OCI-LY7 (cell line): Measurements from ENCODE around the gene CLN5. TPM values are rescaled to one million over a fixed set of nuclear protein-coding genes. Genes with fewer than 3 reads are reported as not detected.

ENCODE experiments used
- BruUV-seq: library from RNA; stranded (reverse); fragments of 400-500 nt; replicated peaks from 2 replicates; lab custom pipeline; 2021; lab: Mats Ljungman, UMichigan
- CTCF ChIA-PET: fragments of 300-600 bp; sonication (Branson Sonifier 250); formaldehyde crosslinking; loops from one replicate; lab custom pipeline; 2022; ENCODE audit warnings: antibody characterized with exemption; ENCODE audit not compliant: unreplicated experiment; lab: Charles Lee
- POLR2A ChIA-PET: fragments of 300-600 bp; sonication (Branson Sonifier 250); formaldehyde crosslinking; loops from one replicate; lab custom pipeline; 2022; ENCODE audit warnings: antibody characterized with exemption; lab: Charles Lee
- DNase-seq: peaks from one replicate; pipeline ENCODE4 v3.0.0-alpha.2; 2015; ENCODE audit warnings: low spot score
- H2AFZ ChIP-seq: fragments of 200-600 bp; sonication (generic), shearing (Covaris generic); 2 replicates; pipeline ENCODE4 v1.6.1; 2014; ENCODE audit warnings: mild to moderate bottlenecking, antibody characterized with exemption, low read length, moderate library complexity
- H3K27ac ChIP-seq: fragments of 200-600 bp; sonication (generic); 2 replicates; pipeline ENCODE4 v1.5.1; 2014; ENCODE audit warnings: mixed run types, low read depth, mild to moderate bottlenecking, moderate library complexity, low read length, inconsistent platforms; ENCODE audit not compliant: poor library complexity, severe bottlenecking
- H3K36me3 ChIP-seq: fragments of 200-600 bp; sonication (generic); 2 replicates; pipeline ENCODE4 v1.6.1; 2014; ENCODE audit warnings: mild to moderate bottlenecking, antibody characterized with exemption, low read length, moderate library complexity, mixed read lengths; ENCODE audit not compliant: insufficient read depth
- H3K4me1 ChIP-seq: fragments of 200-600 bp; sonication (generic); 2 replicates; pipeline ENCODE4 v1.5.1; 2014; ENCODE audit warnings: mild to moderate bottlenecking, low read length; ENCODE audit not compliant: insufficient read depth, poor library complexity, severe bottlenecking
- H3K4me2 ChIP-seq: fragments of 200-600 bp; sonication (generic); 2 replicates; pipeline ENCODE4 v1.6.1; 2014; ENCODE audit warnings: mild to moderate bottlenecking, low read length
- H3K4me3 ChIP-seq: fragments of 200-600 bp; sonication (generic); 2 replicates; pipeline ENCODE4 v1.5.1; 2014; ENCODE audit warnings: mild to moderate bottlenecking, low read depth, low read length; ENCODE audit not compliant: poor library complexity, severe bottlenecking
- H3K79me2 ChIP-seq: fragments of 200-600 bp; sonication (generic); 2 replicates; pipeline ENCODE4 v1.6.1; 2016; ENCODE audit warnings: low read depth, mild to moderate bottlenecking, low read length, moderate library complexity, mixed read lengths; ENCODE audit not compliant: insufficient read depth
- H3K9me2 ChIP-seq: fragments of 200-600 bp; sonication (generic); 2 replicates; pipeline ENCODE4 v1.6.1; 2016; ENCODE audit warnings: mild to moderate bottlenecking, low read length, mixed read lengths; ENCODE audit not compliant: insufficient read depth
- H3K9me3 ChIP-seq: fragments of 200-600 bp; sonication (generic); 2 replicates; pipeline ENCODE4 v1.6.1; 2014; ENCODE audit warnings: mild to moderate bottlenecking, mixed run types, low read length, mixed read lengths
- H4K20me1 ChIP-seq: fragments of 200-600 bp; sonication (generic); 2 replicates; pipeline ENCODE4 v1.6.1; 2014; ENCODE audit warnings: mild to moderate bottlenecking, antibody characterized with exemption, low read length, moderate library complexity, mixed read lengths; ENCODE audit not compliant: insufficient read depth
- CTCF ChIP-seq: fragments of 200-600 bp; sonication (generic); conservative IDR thresholded peaks from 2 replicates; pipeline ENCODE4 v1.5.1; 2014; ENCODE audit warnings: mild to moderate bottlenecking, antibody characterized with exemption, low read length, moderate library complexity, mixed read lengths
- EZH2phosphoT487 ChIP-seq: fragments of 200-600 bp; sonication (generic); IDR thresholded peaks from 2 replicates; pipeline ENCODE4 v1.6.1; 2018; ENCODE audit warnings: low read depth, borderline replicate concordance, mild to moderate bottlenecking, mixed run types, antibody characterized with exemption, low read length, moderate library complexity, mixed read lengths
- intact Hi-C: fragments of 100-400 bp; cut with micrococcal nuclease; formaldehyde crosslinking; loops from one replicate; pipeline ENCODE4 v1.10.0; 2022; ENCODE audit not compliant: unreplicated experiment
- total RNA-seq, 2 experiments: library from RNA; depleted of rRNA in 1 of 2; stranded (reverse); fragments of >200 nt in 1 of 2; shearing (Covaris generic) in 1 of 2; gene quantifications; 2 replicates each; pipeline ENCODE4 v1.2.3, GENCODE V29; 2014 to 2022

The CLN5 gene
- total RNA-seq, 2 experiments from 2014 or later = 10.1 to 12.7 TPM

- Histone ChIP-seq H3K9me2 (no peaks in the 10 kb centered on the region), H3K36me3 (peaks cover 75% of the 10 kb centered on the region), H3K9me3 (no peaks in the 10 kb centered on the region), H3K4me3 (no peak overlapping the region), H4K20me1 (peaks cover 4% of the 10 kb centered on the region; the same call in 1 of the 2 replicates), H3K79me2 (0 out of 2 replicates have a peak, but pooled peaks cover 4% of the 10 kb centered on the region), H3K4me1 (peaks cover 9% of the 10 kb centered on the region), H2AFZ (no peak overlapping the region), H3K4me2 (no peak overlapping the region), H3K27ac (no peak overlapping the region)
- ChIA-PET CTCF (no interaction called here), POLR2A (interaction anchor here (3.1 kb wide), 1 partner anchor 8 kb away, joined by 24 read pairs; the partner anchor contains the start of gene CLN5)
- BruUV-seq = no TSS peak
- TF ChIP-seq CTCF (no peak), EZH2phosphoT487 (no peak)
- no peak for DNase-seq
- intact Hi-C loops = no loop called here
Observed at GRCh38 chr13:77000475-77000874, 8.6 kb downstream of the CLN5 start.

- no peak for TF ChIP-seq CTCF
- no peak for TF ChIP-seq EZH2phosphoT487
- CTCF ChIA-PET = interaction anchor here (0.8 kb wide), 1 partner anchor 9 kb away, joined by 4 read pairs; no protein-coding TSS in a partner anchor
- H4K20me1 ChIP-seq = peaks cover 6% of the 10 kb centered on the region; the same call in 1 of the 2 replicates
- H2AFZ ChIP-seq = no peak overlapping the region
- no peak overlapping the region for H3K4me3 ChIP-seq
- H3K4me2 ChIP-seq = no peak overlapping the region
- POLR2A ChIA-PET = interaction anchor here (0.7 to 3.1 kb wide), 4 partner anchors 9 to 27 kb away, joined by 3 to 24 read pairs (median 5); partner anchors contain the start of gene CLN5
- H3K4me1 ChIP-seq = peaks cover 9% of the 10 kb centered on the region
- no peaks in the 10 kb centered on the region for H3K9me2 ChIP-seq
- 0 out of 2 replicates have a peak, but pooled peaks cover 4% of the 10 kb centered on the region for H3K79me2 ChIP-seq
- no peak overlapping the region for H3K27ac ChIP-seq
- no peak for DNase-seq
- intact Hi-C loops = no loop called here
- BruUV-seq = no TSS peak
- no peaks in the 10 kb centered on the region for H3K9me3 ChIP-seq
- peaks cover 73% of the 10 kb centered on the region for H3K36me3 ChIP-seq
Observed at GRCh38 chr13:77001540-77001939, 9.7 kb downstream of the CLN5 start.

- Histone ChIP-seq H3K9me3 (no peaks in the 10 kb centered on the region), H3K9me2 (no peaks in the 10 kb centered on the region), H3K4me1 (peaks cover 9% of the 10 kb centered on the region), H4K20me1 (peaks cover 9% of the 10 kb centered on the region; the same call in 1 of the 2 replicates), H2AFZ (no peak overlapping the region), H3K79me2 (0 out of 2 replicates have a peak, but pooled peaks cover 4% of the 10 kb centered on the region), H3K36me3 (peaks cover 78% of the 10 kb centered on the region), H3K27ac (no peak overlapping the region), H3K4me2 (no peak overlapping the region), H3K4me3 (no peak overlapping the region)
- BruUV-seq = no TSS peak
- intact Hi-C loops = no loop called here
- DNase-seq = no peak
- POLR2A ChIA-PET = interaction anchor here (1.2 to 3.1 kb wide), 3 partner anchors 10 to 26 kb away, joined by 5 to 24 read pairs (median 5); partner anchors contain the start of gene CLN5
- TF ChIP-seq EZH2phosphoT487 (no peak), CTCF (no peak)
- CTCF ChIA-PET = interaction anchor here (0.8 kb wide), 1 partner anchor 9 kb away, joined by 4 read pairs; no protein-coding TSS in a partner anchor
Observed at GRCh38 chr13:77001963-77002587, 10.2 kb downstream of the CLN5 start.
